Measurements from ENCODE around the gene DEPP1.

The DEPP1 gene

GRCh38 chr10:44968091-44968490, 10.5 kb downstream of the DEPP1 start:
- DNase-seq (ENCODE audit: low read depth, low spot score), result no peak

- DNase-seq (ENCODE audit: low read depth, low spot score), result no peak
These were observed 11.0 kb downstream of the DEPP1 start for GRCh38 chr10:44967616-44968015.

- no peak for DNase-seq (ENCODE audit: low read depth, low spot score)
These were observed 11.6 kb downstream of the DEPP1 start for GRCh38 chr10:44966816-44967509.

GRCh38 chr10:44966129-44966815, 12.3 kb downstream of the DEPP1 start:
- no peak for DNase-seq (ENCODE audit: low read depth, low spot score)

GRCh38 chr10:44965651-44966097, 12.9 kb downstream of the DEPP1 start:
- no peak for DNase-seq (ENCODE audit: low read depth, low spot score)

GRCh38 chr10:44965104-44965503, 13.5 kb downstream of the DEPP1 start:
- no peak for DNase-seq (ENCODE audit: low read depth, low spot score)

- no peak for DNase-seq (ENCODE audit: low read depth, low spot score)
These were observed 14.6 kb downstream of the DEPP1 start for GRCh38 chr10:44963772-44964633.

GRCh38 chr10:44962870-44963738, 15.5 kb downstream of the DEPP1 start:
- DNase-seq (ENCODE audit: low read depth, low spot score), result no peak

- no peak for DNase-seq (ENCODE audit: low read depth, low spot score)
These were observed 16.5 kb downstream of the DEPP1 start for GRCh38 chr10:44961931-44962750.

GRCh38 chr10:44961230-44961571, 17.4 kb downstream of the DEPP1 start:
- no peak for DNase-seq (ENCODE audit: low read depth, low spot score)

GRCh38 chr10:44960482-44961229, 18.0 kb downstream of the DEPP1 start:
- DNase-seq (ENCODE audit: low read depth, low spot score), result no peak

GRCh38 chr10:44960088-44960460, 18.5 kb downstream of the DEPP1 start:
- no peak for DNase-seq (ENCODE audit: low read depth, low spot score)

- DNase-seq (ENCODE audit: low read depth, low spot score), result peak; percentile 91
These were observed 19.1 kb downstream of the DEPP1 start, which contains the start of gene RASSF4 for GRCh38 chr10:44959247-44960087. RASSF4 (plus strand) TSS chr10:44959802; CDS start chr10:44970203, 10,401 bp downstream.

GRCh38 chr10:44958898-44959246, 19.7 kb downstream of the DEPP1 start:
- DNase-seq (ENCODE audit: low read depth, low spot score), result no peak

GRCh38 chr10:44958196-44958897, 20.3 kb downstream of the DEPP1 start:
- DNase-seq (ENCODE audit: low read depth, low spot score), result no peak

- DNase-seq (ENCODE audit: low read depth, low spot score), result no peak
These were observed 21.6 kb downstream of the DEPP1 start for GRCh38 chr10:44956717-44957706.

GRCh38 chr10:44956226-44956625, 22.4 kb downstream of the DEPP1 start:
- DNase-seq (ENCODE audit: low read depth, low spot score), result no peak

Data from activated naive CD8-positive, alpha-beta T cell treated with anti-CD3 and anti-CD28 coated beads, Interleukin-2, amount 50 U/mL, for 16 hours (primary cell).